ENCODE measurements around the gene KAT2A.

Gene KAT2A

GRCh38 chr17:42090964-42091790 is 30.0 kb downstream of the KAT2A start:
- DNase-seq: no peak

GRCh38 chr17:42088736-42089135 is 32.4 kb downstream of the KAT2A start:
- DNase-seq: no peak

DNA sequence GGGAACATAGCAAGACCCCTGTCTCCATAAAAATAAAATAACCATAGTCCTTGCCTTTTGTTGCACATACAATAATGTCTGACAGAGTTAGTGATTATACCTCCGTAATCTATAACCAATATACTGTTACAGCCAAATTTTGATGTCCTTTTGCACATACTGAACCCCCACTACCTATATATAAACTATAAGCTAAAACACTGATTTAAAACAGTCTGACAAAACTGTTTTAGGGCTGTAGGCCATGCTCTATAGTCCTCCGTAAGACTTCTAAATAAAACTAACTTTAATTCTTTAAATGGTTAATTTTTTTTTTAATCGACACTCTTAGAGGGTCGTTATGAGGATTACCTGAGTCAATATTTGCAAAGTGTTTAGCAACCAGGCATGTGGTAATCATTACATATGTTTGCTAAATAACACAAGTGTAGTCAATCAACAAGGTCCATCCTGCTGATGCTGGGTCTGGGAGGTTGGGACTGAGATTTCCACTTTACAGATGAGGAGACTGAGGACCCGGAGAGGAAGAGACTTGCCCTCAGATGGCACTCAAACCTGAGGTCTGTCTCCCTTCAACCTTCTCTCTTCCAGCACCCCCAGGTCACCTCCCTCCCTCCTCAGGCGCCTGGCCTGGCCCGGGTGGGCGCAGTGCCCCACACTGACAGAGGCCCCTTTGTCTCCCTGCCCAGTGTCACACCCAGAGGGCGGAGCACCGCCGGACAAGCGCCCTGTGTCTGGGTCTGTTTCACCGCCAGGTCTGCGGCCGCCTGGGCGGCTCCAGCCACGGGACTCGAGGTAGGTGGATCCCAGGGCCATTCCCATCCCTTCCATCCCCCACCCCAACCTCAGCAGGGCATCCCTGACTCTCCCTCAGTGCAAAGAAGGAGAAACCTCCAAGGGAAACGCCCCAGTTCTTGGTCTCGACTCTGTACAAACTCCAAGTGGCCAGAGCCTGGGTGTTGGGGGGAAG is 33.1 kb downstream of the KAT2A start:
- no peak for DNase-seq

GRCh38 chr17:42087042-42087701 is 34.0 kb downstream of the KAT2A start:
- no peak for DNase-seq

DNA sequence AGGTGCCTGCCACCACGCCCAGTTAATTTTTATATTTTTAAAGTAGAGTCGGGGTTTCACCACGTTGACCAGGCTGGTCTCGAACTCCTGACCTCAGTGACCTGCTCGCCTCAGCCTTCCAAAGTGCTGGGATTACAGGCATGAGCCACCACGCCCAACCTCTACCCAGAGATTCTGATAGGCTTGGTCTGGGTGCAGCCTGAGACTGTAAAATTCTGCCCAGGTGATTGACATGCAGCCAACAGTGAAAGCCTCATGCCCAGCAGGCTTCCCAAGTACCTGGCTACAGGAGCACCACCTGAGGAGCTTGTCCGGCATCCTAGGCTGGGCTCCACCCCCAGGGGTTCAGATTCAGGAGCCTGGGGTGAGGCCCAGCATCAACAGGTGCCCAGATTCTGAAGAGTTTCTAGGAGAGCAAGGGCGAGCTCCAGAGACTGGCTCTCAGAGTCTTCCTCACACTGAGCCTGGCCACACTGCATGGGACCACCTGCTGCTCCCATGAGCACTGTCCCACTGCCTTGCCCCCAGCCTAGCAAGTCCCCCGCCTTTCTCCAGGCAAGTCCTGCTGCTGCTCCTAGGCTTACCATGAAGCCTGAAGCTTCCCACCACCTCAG is 39.5 kb downstream of the KAT2A start:
- no peak for DNase-seq

- no peak for DNase-seq
These were observed 41.6 kb downstream of the KAT2A start for GRCh38 chr17:42079541-42079940.

DNA sequence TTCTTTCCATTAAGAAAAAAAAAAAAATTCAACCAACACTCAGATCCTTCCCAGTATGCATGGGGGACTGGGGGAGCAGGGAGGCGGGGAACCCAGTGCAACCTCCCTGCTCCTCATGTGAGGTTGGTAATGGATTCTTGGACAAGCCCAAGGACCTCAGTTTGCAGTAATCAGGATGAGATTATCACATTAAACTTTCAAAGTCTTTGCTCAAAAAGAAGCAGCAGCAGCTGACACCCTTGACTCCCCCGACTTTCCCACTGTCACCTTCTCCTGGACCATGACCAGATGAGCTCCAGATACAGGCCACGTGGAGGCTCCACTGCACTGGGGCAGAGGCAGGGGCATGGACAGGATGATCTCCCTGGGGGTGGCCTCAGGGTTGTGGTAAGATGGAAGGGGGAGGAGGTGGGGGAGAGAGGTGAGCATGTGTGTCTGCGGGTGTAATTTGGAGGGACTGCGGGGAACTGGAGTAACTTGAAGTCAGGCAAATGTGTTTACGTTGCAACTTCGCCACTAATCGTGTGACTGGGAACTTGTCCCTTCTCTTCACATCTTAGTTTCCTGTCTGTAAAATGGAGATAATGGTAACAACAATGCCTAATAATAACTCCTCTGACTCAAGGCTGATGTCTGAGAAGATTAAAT is 42.6 kb downstream of the KAT2A start:
- no peak for DNase-seq

- no peak for DNase-seq
These were observed 43.4 kb downstream of the KAT2A start for GRCh38 chr17:42077755-42078154.

- no peak for DNase-seq
These were observed 44.2 kb downstream of the KAT2A start for GRCh38 chr17:42076797-42077559.

GRCh38 chr17:42075789-42076188 is 45.4 kb downstream of the KAT2A start:
- DNase-seq: no peak

GRCh38 chr17:42072323-42073187 is 48.6 kb downstream of the KAT2A start:
- DNase-seq: peak; percentile 37 to 38

DNA sequence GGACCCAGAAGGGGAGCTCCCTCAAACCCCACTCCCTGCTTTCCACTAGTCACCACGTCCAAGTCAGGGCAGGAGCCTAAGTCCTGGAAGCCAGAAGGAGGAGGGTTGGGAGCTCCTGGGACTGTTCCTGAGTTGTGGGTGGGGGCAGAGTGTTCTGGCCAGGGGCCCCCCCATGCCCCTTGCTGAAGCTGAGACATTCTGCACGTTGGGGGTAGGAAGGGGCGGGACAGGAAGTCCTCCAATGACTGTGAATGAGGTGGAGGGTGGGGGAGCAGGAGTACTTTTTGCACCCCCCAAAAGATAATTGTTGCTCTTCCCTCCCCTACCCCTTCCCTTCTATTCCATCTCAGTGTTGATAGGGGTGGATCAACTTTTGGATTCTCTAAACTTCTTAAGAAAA is 49.4 kb downstream of the KAT2A start:
- DNase-seq: peak; percentile 25 to 42

- DNase-seq: no peak
These were observed 52.2 kb downstream of the KAT2A start for GRCh38 chr17:42068979-42069378.

DNA sequence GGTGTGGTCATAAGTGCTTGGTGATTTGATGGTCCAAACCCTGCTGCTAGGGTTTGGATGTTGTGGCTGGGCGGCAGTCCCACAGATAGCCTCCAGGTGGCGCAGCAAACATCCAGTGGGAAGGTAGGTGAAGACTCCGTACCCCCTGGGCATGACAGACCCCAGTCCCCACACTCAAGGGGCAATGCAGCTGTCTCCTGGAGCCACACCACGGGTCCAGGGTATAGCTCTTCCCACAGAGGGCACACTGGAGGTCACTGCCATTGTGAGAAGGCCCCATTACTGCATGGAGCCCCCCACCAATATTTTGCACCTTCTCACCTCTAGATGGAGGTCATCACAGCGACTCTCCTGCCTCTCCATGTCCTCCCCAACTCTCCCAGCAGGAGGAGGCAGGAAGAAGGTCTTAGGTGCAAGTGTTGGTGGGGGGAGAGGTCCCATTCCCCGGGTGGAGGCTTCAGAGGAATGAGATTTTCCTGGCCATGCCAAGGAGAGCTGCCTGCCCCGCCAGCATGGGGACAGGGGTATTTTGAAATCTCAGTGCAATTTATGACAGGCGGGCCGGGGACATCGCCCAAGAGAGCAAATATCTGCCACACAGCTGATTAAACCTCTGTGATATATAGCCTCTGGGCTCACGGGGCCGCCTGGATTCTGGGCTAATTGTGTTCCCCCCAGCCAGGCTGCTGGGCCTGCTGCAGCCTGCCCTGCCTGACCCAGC is 53.6 kb downstream of the KAT2A start:
- peak; percentile 36 to 44 for DNase-seq

GRCh38 chr17:42065201-42065600 is 56.0 kb downstream of the KAT2A start:
- no peak for DNase-seq
